Peyer's patch (tissue), 4 donors: ENCODE results near the gene EIPR1.

Source experiments
- CTCF ChIP-seq, 6 experiments: fragments of 450-650 bp in 4 of 6; fragments of 200-600 bp in 2 of 6; sonication (generic) in 1 of 6; IDR thresholded peaks; one replicate each; pipeline ENCODE4 v1.5.1; 2017 to 2019; ENCODE audit warnings: antibody characterized with exemption in 6 of 6, mild to moderate bottlenecking in 3 of 6, moderate library complexity in 1 of 6
- POLR2A ChIP-seq, 2 donors: fragments of 450-650 bp; IDR thresholded peaks; one replicate each; pipeline ENCODE4 v1.5.1; 2017; ENCODE audit warnings: antibody characterized with exemption in 2 of 2, mild to moderate bottlenecking in 2 of 2, moderate library complexity in 2 of 2

GRCh38 chr2:3243804-3244203, 133.8 kb downstream of the EIPR1 start:
- TF ChIP-seq POLR2A (IDR thresholded peaks at IDR 0.05) (no peak), CTCF (IDR thresholded peaks at IDR 0.05) (no peak)
